ENCODE data around the gene RBM4. TPM values are rescaled to one million over a fixed set of nuclear protein-coding genes. Genes with fewer than 3 reads are reported as not detected.

The RBM4 gene
- total and polyA plus RNA-seq, 2 of the 13 experiments (the other 11 are each of a cell fraction or from before 2014, with no cell fraction given) = 126 to 136 TPM

- TF ChIP-seq POLR2AphosphoS2 (IDR thresholded peaks at IDR 0.05; ENCODE audit: low read depth, low read length) (peak; percentile 82), ZNF850 (CRISPR knock-in tag; conservative IDR thresholded peaks at IDR 0.05) (no peak), NR1H2 (CRISPR knock-in tag; IDR thresholded peaks at IDR 0.05; ENCODE audit: borderline replicate concordance, low read depth) (no peak), HMGA1 (CRISPR knock-in tag; conservative IDR thresholded peaks at IDR 0.05) (no peak), ZNF503 (CRISPR knock-in tag; IDR thresholded peaks at IDR 0.05) (peak; percentile 44), ZNF138 (CRISPR knock-in tag; IDR thresholded peaks at IDR 0.05; ENCODE audit: low read depth) (no peak; the same call in 1 of the 2 replicates), TEAD2 (CRISPR knock-in tag; IDR thresholded peaks at IDR 0.05) (no peak; the same call in 1 of the 2 replicates), MYNN (CRISPR knock-in tag; IDR thresholded peaks at IDR 0.05; ENCODE audit: low read depth) (no peak; the same call in 1 of the 2 replicates), FOXP1 (IDR thresholded peaks at IDR 0.05) (no peak), FOXP1 (CRISPR knock-in tag; IDR thresholded peaks at IDR 0.05) (no peak), CREM (IDR thresholded peaks at IDR 0.05) (peak; percentile 68), CREM (CRISPR knock-in tag; IDR thresholded peaks at IDR 0.05) (no peak), PHF5A (CRISPR knock-in tag; IDR thresholded peaks at IDR 0.05; ENCODE audit: low read depth, unreplicated experiment) (peak; percentile 25), USF2 (IDR thresholded peaks at IDR 0.05; ENCODE audit: low read depth, low read length) (no peak), USF2 (CRISPR knock-in tag; IDR thresholded peaks at IDR 0.05; ENCODE audit: borderline replicate concordance) (no peak), RCOR2 (CRISPR knock-in tag; IDR thresholded peaks at IDR 0.05) (no peak), XBP1 (CRISPR knock-in tag; IDR thresholded peaks at IDR 0.05) (no peak), KLF12 (CRISPR knock-in tag; IDR thresholded peaks at IDR 0.05; ENCODE audit: borderline replicate concordance) (no peak), ZNF121 (CRISPR knock-in tag; IDR thresholded peaks at IDR 0.05) (no peak), POGZ (CRISPR knock-in tag; IDR thresholded peaks at IDR 0.05) (peak; percentile 78; the same call in 1 of the 2 replicates), SOX13 (IDR thresholded peaks at IDR 0.05) (no peak), SOX13 (CRISPR knock-in tag; conservative IDR thresholded peaks at IDR 0.05 in 1 of 2, IDR thresholded peaks at IDR 0.05 in 1 of 2) (peak in 1 of 2 experiments; percentile 3; a peak in 1 of 4 replicates), ZBTB42 (CRISPR knock-in tag; IDR thresholded peaks at IDR 0.05) (no peak), HOXA3 (CRISPR knock-in tag; IDR thresholded peaks at IDR 0.05) (peak; percentile 96), BRF2 (CRISPR knock-in tag; IDR thresholded peaks at IDR 0.05) (no peak), MXD1 (CRISPR knock-in tag; IDR thresholded peaks at IDR 0.05) (peak; percentile 77), NFKBIZ (CRISPR knock-in tag; IDR thresholded peaks at IDR 0.05) (no peak; the same call in 1 of the 2 replicates)
These were observed at the start of gene RBM4 (continued) for GRCh38 chr11:66638177-66639065.

All from HepG2 (cell line).